Measurements from ENCODE around the gene TRIM45.
"Not testable (repeated sequence)": the region's sequence is repeated elsewhere in the genome, so short reads cannot be mapped to it uniquely, and the experiment has no call there.

Gene TRIM45

GRCh38 chr1:117130526-117130925 lies 9.0 kb upstream of the TRIM45 start:
- DNase-seq = no peak

GRCh38 chr1:117128323-117129079 lies 7.0 kb upstream of the TRIM45 start:
- peak; percentile 40 to 61 for DNase-seq

GRCh38 chr1:117127795-117128194 lies 6.2 kb upstream of the TRIM45 start:
- no peak for DNase-seq

DNA sequence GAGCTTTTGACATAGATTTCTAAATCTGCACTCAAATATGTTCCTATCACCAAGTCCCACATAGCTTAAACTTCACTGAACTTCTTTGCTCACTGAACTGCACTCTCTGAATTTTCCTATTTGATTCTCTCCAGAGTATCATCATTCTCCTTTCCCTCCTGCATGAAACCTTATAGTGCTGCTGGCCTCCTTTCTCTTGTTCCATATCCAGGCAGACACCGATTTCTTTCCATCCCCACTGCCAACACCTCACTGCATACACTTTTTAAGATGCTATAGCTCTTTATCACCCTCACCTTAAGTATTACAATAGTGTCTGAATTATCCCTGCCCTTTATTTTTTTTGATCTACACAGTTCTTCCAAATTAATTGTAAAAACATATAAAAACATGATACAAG lies 3.1 kb upstream of the TRIM45 start:
- no peak for DNase-seq

GRCh38 chr1:117123274-117123673 lies 1.7 kb upstream of the TRIM45 start:
- no peak for DNase-seq

- DNase-seq = no peak
These were observed 929 bp upstream of the TRIM45 start for GRCh38 chr1:117122330-117123025.

GRCh38 chr1:117120774-117121588 lies 568 bp downstream of the TRIM45 start:
- peak in 1 of 2 experiments; percentile 39 for DNase-seq

DNA sequence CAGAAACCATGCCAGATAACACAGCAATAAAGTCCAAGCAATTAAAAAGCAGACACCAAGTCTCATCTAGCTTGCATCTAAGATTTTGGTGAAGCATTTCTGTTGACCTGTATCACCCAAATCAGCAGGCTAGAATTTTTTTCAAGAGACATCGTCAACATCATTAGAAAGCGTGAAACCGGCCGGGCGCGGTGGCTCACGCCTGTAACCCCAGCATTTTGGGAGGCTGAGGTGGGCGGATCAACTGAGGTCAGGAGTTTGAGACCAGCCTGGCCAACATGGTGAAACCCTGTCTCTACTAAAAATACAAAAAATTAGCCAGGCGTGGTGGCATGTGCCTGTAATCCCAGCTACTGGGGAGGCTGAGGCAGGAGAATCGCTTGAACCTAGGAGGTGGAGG lies 2.4 kb downstream of the TRIM45 start:
- not testable (repeated sequence) for DNase-seq

DNA sequence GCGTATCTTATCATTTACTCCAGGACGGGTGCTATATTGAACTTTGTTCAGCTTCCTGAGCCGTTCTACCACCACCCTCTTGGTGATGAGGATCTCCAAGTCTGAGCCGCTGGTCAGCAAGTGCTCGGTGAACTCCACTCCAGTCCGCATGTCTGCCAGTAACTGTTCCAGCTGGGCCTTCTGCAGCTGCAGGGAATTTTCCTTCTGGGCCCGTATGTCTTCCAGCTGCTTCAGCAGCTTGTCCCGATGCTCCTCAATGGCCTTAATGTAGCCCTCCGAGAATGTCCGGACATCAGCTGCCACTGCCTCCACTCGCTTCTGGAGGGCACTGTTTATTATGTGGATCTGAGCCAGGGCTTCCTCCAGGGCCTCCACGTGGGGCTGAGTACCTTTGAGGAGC lies 3.4 kb downstream of the TRIM45 start:
- DNase-seq = no peak

DNA sequence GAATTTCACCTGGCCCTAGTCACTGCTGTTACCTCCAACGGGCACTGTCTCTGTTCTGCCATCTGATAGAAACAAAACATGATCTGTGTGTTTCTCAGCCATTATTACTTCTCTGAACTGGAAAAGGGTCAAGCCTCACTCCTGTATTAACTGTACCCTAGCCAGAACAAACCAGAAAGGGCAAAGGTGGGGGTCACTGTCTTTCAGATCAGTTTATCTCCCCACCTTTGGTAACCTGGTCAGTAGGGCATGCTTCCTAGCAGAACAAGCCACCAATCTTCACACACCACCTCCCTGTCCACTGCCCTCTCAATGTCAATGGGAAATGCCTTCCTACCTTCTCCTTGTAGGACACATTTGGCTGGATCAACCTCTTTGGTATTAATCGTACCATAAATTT lies 3.9 kb downstream of the TRIM45 start:
- no peak for DNase-seq

DNA sequence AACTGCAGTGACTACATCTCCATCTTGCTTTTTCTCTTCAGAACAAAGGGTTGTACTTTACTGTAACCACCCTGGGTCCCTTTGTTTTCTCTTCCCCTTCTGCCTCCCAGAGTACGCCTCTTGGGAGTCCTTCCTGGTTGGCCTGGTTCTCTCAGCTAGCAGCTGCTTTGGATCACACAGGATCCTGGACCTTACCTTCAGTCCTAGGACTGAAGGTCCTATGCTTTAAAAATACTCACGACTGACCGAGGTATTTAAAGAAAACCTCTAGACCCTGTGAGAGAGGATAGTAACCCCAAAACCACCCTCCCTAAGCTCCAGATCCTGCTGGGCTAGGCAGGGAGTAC lies 4.8 kb downstream of the TRIM45 start:
- no peak for DNase-seq

DNA sequence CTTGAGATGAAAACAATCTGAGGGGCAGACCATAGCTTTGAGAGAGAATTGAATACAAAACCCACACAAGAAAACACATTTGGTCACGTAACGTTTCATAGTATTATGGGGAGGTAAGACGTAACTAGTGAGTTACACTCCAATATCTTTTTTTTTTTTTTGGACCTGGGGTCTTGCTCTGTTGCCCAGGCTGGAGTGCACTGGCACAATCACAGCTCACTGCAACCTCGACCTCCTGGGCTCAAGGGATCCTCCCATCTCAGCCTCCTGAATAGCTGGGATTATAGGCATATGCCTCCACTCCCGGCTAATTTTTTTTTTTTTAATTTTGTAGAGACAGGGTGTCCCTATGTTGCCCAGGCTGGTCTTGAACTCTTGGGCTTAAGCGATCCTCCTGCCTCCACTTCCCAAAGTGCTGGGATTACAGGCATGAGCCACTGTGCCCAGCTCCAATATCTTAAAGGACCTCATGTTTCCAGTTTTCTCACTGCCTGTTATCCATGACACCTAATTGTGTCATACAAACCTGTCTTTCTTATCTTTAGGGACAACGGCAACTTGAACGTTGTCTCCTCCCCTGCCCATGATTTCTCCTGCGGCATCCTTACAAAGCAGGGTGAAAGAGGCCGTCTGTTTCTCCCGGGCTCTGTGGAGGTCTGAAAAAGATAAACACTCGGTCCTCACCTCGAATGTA lies 5.3 kb downstream of the TRIM45 start:
- no peak for DNase-seq

DNA sequence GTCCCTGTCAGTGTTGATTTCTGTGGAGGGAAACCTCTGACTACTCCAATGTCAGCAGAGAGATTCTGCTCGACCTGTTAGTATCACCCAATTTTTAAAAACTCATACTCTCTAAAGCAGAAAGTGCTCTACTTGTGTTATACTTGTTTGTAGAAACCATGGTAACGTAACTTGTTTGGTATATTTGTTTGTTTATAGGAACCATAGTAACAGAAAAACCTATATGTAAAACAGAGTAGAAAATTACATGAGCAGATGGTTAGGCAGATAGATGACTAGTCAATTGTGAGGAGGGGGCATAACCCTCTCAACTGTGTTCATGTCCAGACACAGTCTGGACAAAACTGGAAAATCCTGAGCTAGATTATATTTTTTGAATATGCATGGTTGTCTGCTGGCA lies 6.7 kb downstream of the TRIM45 start:
- no peak for DNase-seq

- DNase-seq = no peak
These were observed 8.3 kb downstream of the TRIM45 start for GRCh38 chr1:117113199-117113598.

GRCh38 chr1:117112047-117112717 lies 9.4 kb downstream of the TRIM45 start:
- no peak for DNase-seq

DNA sequence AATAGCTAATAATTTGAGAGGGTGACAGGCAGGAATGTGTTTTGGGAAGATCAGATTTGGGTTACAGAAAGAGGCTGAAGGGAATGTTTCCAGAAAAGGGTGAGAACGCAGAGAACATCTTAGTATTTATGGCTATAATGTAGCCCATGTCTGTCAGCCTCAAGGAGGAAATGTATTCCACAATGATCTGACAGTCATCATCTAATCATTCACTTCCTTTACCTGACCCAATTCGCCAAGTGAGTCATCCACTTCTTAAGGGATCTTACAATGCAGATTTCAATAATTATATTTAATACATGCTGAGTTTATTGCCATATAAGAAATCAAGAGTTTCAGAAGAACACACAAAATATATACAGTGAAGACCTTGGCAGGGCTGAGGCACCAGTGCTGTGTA lies 10.8 kb downstream of the TRIM45 start:
- DNase-seq = no peak

GRCh38 chr1:117107364-117107763 lies 14.2 kb downstream of the TRIM45 start:
- no peak for DNase-seq

GRCh38 chr1:117106478-117106877 lies 15.1 kb downstream of the TRIM45 start:
- no peak for DNase-seq

- DNase-seq = no peak
These were observed 15.8 kb downstream of the TRIM45 start for GRCh38 chr1:117105722-117106121.

- DNase-seq = no peak
These were observed 16.6 kb downstream of the TRIM45 start for GRCh38 chr1:117104986-117105385.

GRCh38 chr1:117101858-117102257 lies 19.7 kb downstream of the TRIM45 start:
- not testable (repeated sequence) for DNase-seq

DNA sequence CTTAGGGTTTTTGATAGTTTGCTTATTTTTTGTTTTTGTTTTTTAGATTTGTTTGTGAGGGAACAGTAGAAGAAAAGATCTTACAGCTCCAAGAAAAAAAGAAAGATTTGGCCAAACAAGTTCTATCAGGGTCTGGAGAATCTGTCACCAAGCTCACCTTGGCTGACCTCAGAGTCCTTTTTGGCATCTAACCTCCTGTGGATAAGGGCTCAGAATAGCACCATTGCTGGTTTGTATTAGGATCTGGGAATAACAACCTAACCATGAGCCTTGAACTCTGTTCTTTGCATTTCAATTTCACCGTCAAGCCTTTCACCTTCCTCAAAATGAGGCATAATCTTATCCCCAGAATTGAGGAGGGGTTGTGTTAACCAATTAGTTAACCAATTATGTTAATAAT lies 20.2 kb downstream of the TRIM45 start:
- no peak for DNase-seq
